Right lobe of liver (tissue), 4 donors: ENCODE results near the gene IL1F10.

ENCODE experiments used
- CTCF ChIP-seq, 4 donors: fragments of 200-600 bp in 3 of 4; fragments of 450-650 bp in 1 of 4; IDR thresholded peaks; one replicate each; pipeline versions ENCODE4 v1.5.1 to v1.8.0; 2016 to 2022; ENCODE audit warnings: antibody characterized with exemption in 4 of 4, mild to moderate bottlenecking in 2 of 4
- POLR2A ChIP-seq: fragments of 450-650 bp; IDR thresholded peaks from one replicate; pipeline ENCODE4 v1.6.1; 2017; ENCODE audit warnings: antibody characterized with exemption, mild to moderate bottlenecking
- donor health status: DM: no; HTN: no; CAD: no.
- donor health status: DM: no; HTN: no; CAD: no.
- donor health status: DM: no; HTN: yes; CAD: no.

GRCh38 chr2:113050921-113051895, 16.6 kb upstream of the IL1F10 start:
- TF ChIP-seq CTCF (IDR thresholded peaks at IDR 0.05) (no peak), POLR2A (no peak)
